IMR-90 (cell line): ENCODE results near the gene CALR3. TPM values are rescaled to one million over a fixed set of nuclear protein-coding genes. Genes with fewer than 3 reads are reported as not detected.

ENCODE experiments used
- ATAC-seq: fragments of 200-7000 bp; cut with Tn5 transposase; 2 replicates; pipeline ENCODE4 v1.9.1; 2020; ENCODE audit warnings: low read depth, mild to moderate bottlenecking, moderate library complexity
- BruUV-seq: library from RNA; stranded (reverse); fragments of 400-500 nt; replicated peaks from 2 replicates; lab custom pipeline; 2021; lab: Mats Ljungman, UMichigan
- CTCF ChIA-PET: fragments of 300-600 bp; formaldehyde crosslinking; extraction: SDS; loops from one replicate; lab custom pipeline; 2021; ENCODE audit warnings: antibody characterized with exemption; lab: Yijun Ruan, JAX
- POLR2A ChIA-PET: fragments of 300-600 bp; sonication (Branson Sonifier 250); formaldehyde crosslinking; loops from one replicate; lab custom pipeline; 2022; ENCODE audit warnings: antibody characterized with exemption; ENCODE audit not compliant: unreplicated experiment; lab: Charles Lee
- DNase-seq: peaks from one replicate; pipeline ENCODE4 v3.0.0; 2013
- H2AFZ ChIP-seq: replicated peaks from 2 replicates; pipeline ENCODE3; 2013; ENCODE audit warnings: low read length, mild to moderate bottlenecking; ENCODE audit not compliant: poor library complexity
- H2AK5ac ChIP-seq: 2 replicates; pipeline ENCODE4 v1.6.1; 2013; ENCODE audit warnings: low read depth, low read length, inconsistent platforms
- H2AK9ac ChIP-seq: replicated peaks from 2 replicates; pipeline ENCODE3; 2013; ENCODE audit warnings: mild to moderate bottlenecking, low read depth, low read length, moderate library complexity; ENCODE audit not compliant: poor library complexity
- H2BK120ac ChIP-seq: 2 replicates; pipeline ENCODE4 v1.6.1; 2013; ENCODE audit warnings: low read depth, low read length, inconsistent platforms
- H2BK15ac ChIP-seq: 3 replicates; pipeline ENCODE4 v1.6.1; 2013; ENCODE audit warnings: low read depth, low read length, inconsistent platforms
- H2BK20ac ChIP-seq: 2 replicates; pipeline ENCODE4 v1.6.1; 2013; ENCODE audit warnings: low read depth, mild to moderate bottlenecking, inconsistent platforms, low read length, moderate library complexity
- H2BK5ac ChIP-seq: 2 replicates; pipeline ENCODE4 v1.6.1; 2013; ENCODE audit warnings: mild to moderate bottlenecking, low read depth, low read length, inconsistent platforms; ENCODE audit not compliant: poor library complexity, severe bottlenecking
- H3K14ac ChIP-seq: replicated peaks from 2 replicates; pipeline ENCODE4 v1.6.1; 2013; ENCODE audit warnings: low read depth, low read length, inconsistent platforms
- H3K18ac ChIP-seq: 2 replicates; pipeline ENCODE4 v1.6.1; 2013; ENCODE audit warnings: low read depth, low read length, control low read depth
- H3K23ac ChIP-seq: 2 replicates; pipeline ENCODE4 v1.6.1; 2013; ENCODE audit warnings: low read depth, low read length, inconsistent platforms
- H3K27ac ChIP-seq: 2 replicates; pipeline ENCODE4 v1.5.1; 2013; ENCODE audit warnings: mild to moderate bottlenecking, control low read depth, low read length; ENCODE audit not compliant: insufficient read depth
- H3K27me3 ChIP-seq: 2 replicates; pipeline ENCODE4 v1.6.1; 2013; ENCODE audit warnings: low read length; ENCODE audit not compliant: control insufficient read depth, insufficient read depth
- H3K36me3 ChIP-seq: 2 replicates; pipeline ENCODE4 v1.6.1; 2013; ENCODE audit warnings: low read length, mixed read lengths; ENCODE audit not compliant: control insufficient read depth, insufficient read depth
- H3K4ac ChIP-seq: 2 replicates; pipeline ENCODE4 v1.6.1; 2013; ENCODE audit warnings: low read depth, low read length, inconsistent platforms
- H3K4me1 ChIP-seq: 2 replicates; pipeline ENCODE4 v1.6.1; 2013; ENCODE audit warnings: low read length, mixed read lengths; ENCODE audit not compliant: control insufficient read depth, insufficient read depth
- H3K4me2 ChIP-seq: 2 replicates; pipeline ENCODE4 v1.6.1; 2013; ENCODE audit warnings: low read depth, mild to moderate bottlenecking, control low read depth, low read length, moderate library complexity
- H3K4me3 ChIP-seq: 2 replicates; pipeline ENCODE4 v1.5.1; 2013; ENCODE audit warnings: low read depth, mild to moderate bottlenecking, control low read depth, low read length, moderate library complexity; ENCODE audit not compliant: insufficient read depth
- H3K56ac ChIP-seq: 2 replicates; pipeline ENCODE4 v1.6.1; 2013; ENCODE audit warnings: low read length, inconsistent platforms; ENCODE audit not compliant: insufficient read depth; ENCODE audit errors: extremely low read depth
- H3K79me1 ChIP-seq, 2 experiments: 2 replicates each; pipeline ENCODE4 v1.6.1; 2013; ENCODE audit warnings: low read length in 2 of 2, inconsistent platforms in 1 of 2, low read depth in 1 of 2
- H3K9ac ChIP-seq: 2 replicates; pipeline ENCODE4 v1.6.1; 2013; ENCODE audit warnings: low read depth, low read length, control low read depth
- H3K9me1 ChIP-seq: 2 replicates; pipeline ENCODE4 v1.6.1; 2013; ENCODE audit warnings: low read length, inconsistent platforms; ENCODE audit not compliant: insufficient read depth
- H3K9me3 ChIP-seq: 2 replicates; pipeline ENCODE4 v1.6.1; 2013; ENCODE audit warnings: low read length; ENCODE audit not compliant: control insufficient read depth, insufficient read depth
- H4K20me1 ChIP-seq: 2 replicates; pipeline ENCODE4 v1.6.1; 2013; ENCODE audit warnings: low read length, inconsistent platforms; ENCODE audit not compliant: insufficient read depth
- H4K5ac ChIP-seq: 2 replicates; pipeline ENCODE4 v1.6.1; 2013; ENCODE audit warnings: mild to moderate bottlenecking, low read depth, low read length, control low read depth
- H4K8ac ChIP-seq, 2 experiments: 2 replicates each; pipeline ENCODE4 v1.6.1; 2013; ENCODE audit warnings: low read depth in 2 of 2, low read length in 2 of 2, control low read depth in 1 of 2, inconsistent platforms in 1 of 2
- H4K91ac ChIP-seq: 2 replicates; pipeline ENCODE4 v1.6.1; 2013; ENCODE audit warnings: low read depth, low read length, inconsistent platforms; ENCODE audit not compliant: insufficient read depth
- BHLHE40 ChIP-seq: fragments of 150-350 bp; IDR thresholded peaks from 2 replicates; pipeline ENCODE4 v1.6.1; 2016; ENCODE audit warnings: mild to moderate bottlenecking, low read depth, low read length
- CEBPB ChIP-seq: IDR thresholded peaks from 2 replicates; pipeline ENCODE4 v1.6.1; 2012; ENCODE audit warnings: low read depth, low read length, improper control_type of control experiment
- CHD1 ChIP-seq: IDR thresholded peaks from 2 replicates; pipeline ENCODE4 v1.6.1; 2012; ENCODE audit warnings: low read depth, low read length, improper control_type of control experiment
- CTCF ChIP-seq: conservative IDR thresholded peaks from 2 replicates; pipeline ENCODE4 v1.5.1; 2012; ENCODE audit warnings: mild to moderate bottlenecking, low read depth, low read length, improper control_type of control experiment
- ELK1 ChIP-seq: fragments of 150-350 bp; IDR thresholded peaks from 2 replicates; pipeline ENCODE4 v1.6.1; 2016; ENCODE audit warnings: low read depth, mild to moderate bottlenecking, low read length, moderate library complexity, borderline replicate concordance
- FOS ChIP-seq: fragments of 150-350 bp; IDR thresholded peaks from 2 replicates; pipeline ENCODE4 v1.6.1; 2016; ENCODE audit warnings: low read depth, low read length
- MAFK ChIP-seq: IDR thresholded peaks from 2 replicates; pipeline ENCODE4 v1.6.1; 2012; ENCODE audit warnings: low read depth, low read length, improper control_type of control experiment
- MAZ ChIP-seq: IDR thresholded peaks from 2 replicates; pipeline ENCODE4 v1.6.1; 2012; ENCODE audit warnings: low read depth, mild to moderate bottlenecking, low read length, improper control_type of control experiment, moderate library complexity, borderline replicate concordance
- MXI1 ChIP-seq: IDR thresholded peaks from 2 replicates; pipeline ENCODE4 v1.6.1; 2012; ENCODE audit warnings: low read depth, mild to moderate bottlenecking, low read length, moderate library complexity, borderline replicate concordance
- NFE2L2 ChIP-seq: fragments of 150-350 bp; IDR thresholded peaks from 2 replicates; pipeline ENCODE4 v1.6.1; 2016; ENCODE audit warnings: low read depth, mild to moderate bottlenecking, low read length
- POLR2A ChIP-seq: IDR thresholded peaks from 2 replicates; pipeline ENCODE4 v1.6.1; 2012; ENCODE audit warnings: mild to moderate bottlenecking, low read depth, low read length
- RAD21 ChIP-seq: IDR thresholded peaks from 2 replicates; pipeline ENCODE4 v1.6.1; 2012; ENCODE audit warnings: low read length, improper control_type of control experiment
- RCOR1 ChIP-seq: IDR thresholded peaks from 2 replicates; pipeline ENCODE4 v1.6.1; 2012; ENCODE audit warnings: mild to moderate bottlenecking, low read length, improper control_type of control experiment; ENCODE audit not compliant: insufficient replicate concordance
- RFX5 ChIP-seq: IDR thresholded peaks from 2 replicates; pipeline ENCODE4 v1.8.0; 2012; ENCODE audit warnings: low read depth, mild to moderate bottlenecking, low read length, moderate library complexity
- SMC3 ChIP-seq: fragments of 150-350 bp; IDR thresholded peaks from 2 replicates; pipeline ENCODE4 v1.6.1; 2016; ENCODE audit warnings: low read depth, mild to moderate bottlenecking, antibody characterized with exemption, low read length, moderate library complexity
- USF2 ChIP-seq: fragments of 150-350 bp; IDR thresholded peaks from 2 replicates; pipeline ENCODE4 v1.6.1; 2017; ENCODE audit warnings: mild to moderate bottlenecking, antibody characterized with exemption, low read length, low read depth
- WGBS, 2 experiments: methylation state at CpG; one replicate each; pipeline versions ENCODE4 v1.1.5 to v1.1.7; 2013; ENCODE audit warnings: missing lambda C conversion rate in 2 of 2; ENCODE audit not compliant: insufficient read length in 1 of 2; ENCODE audit errors: extremely low coverage in 2 of 2; 5-methylcytosine and 5-hydroxymethylcytosine counted together
- dilution Hi-C: fragments of 300-500 bp; cut with HindIII; formaldehyde crosslinking; loops from one replicate; pipeline ENCODE4 v1.14.3; 2018; ENCODE audit warnings: low sequenced_read_pairs; ENCODE audit not compliant: unreplicated experiment
- in situ Hi-C: fragments of 300-500 bp; cut with MboI; formaldehyde crosslinking; loops from 3 replicates; pipeline ENCODE4 v1.14.3; 2019; ENCODE audit warnings: low sequenced_read_pairs, inconsistent platforms, mixed read lengths
- intact Hi-C: fragments of 100-400 bp; cut with micrococcal nuclease; formaldehyde crosslinking; loops from 2 replicates; pipeline ENCODE4 v1.10.0; 2022
- polyA plus RNA-seq, 3 experiments: library from polyadenylated mRNA; depleted of rRNA; stranded (reverse); fragments of >200 nt; gene quantifications; 2 replicates each; pipeline ENCODE4 v1.2.3, GENCODE V29; 2012; ENCODE audit warnings: low replicate concordance in 1 of 3
- total RNA-seq: library from RNA; depleted of rRNA; stranded (reverse); fragments of >200 nt; gene quantifications from 2 replicates; pipeline ENCODE4 v1.2.3, GENCODE V29; 2012

Gene CALR3
- total and polyA plus RNA-seq, 2 of the 4 experiments (the other 2 are of a cell fraction) = not detected

DNA sequence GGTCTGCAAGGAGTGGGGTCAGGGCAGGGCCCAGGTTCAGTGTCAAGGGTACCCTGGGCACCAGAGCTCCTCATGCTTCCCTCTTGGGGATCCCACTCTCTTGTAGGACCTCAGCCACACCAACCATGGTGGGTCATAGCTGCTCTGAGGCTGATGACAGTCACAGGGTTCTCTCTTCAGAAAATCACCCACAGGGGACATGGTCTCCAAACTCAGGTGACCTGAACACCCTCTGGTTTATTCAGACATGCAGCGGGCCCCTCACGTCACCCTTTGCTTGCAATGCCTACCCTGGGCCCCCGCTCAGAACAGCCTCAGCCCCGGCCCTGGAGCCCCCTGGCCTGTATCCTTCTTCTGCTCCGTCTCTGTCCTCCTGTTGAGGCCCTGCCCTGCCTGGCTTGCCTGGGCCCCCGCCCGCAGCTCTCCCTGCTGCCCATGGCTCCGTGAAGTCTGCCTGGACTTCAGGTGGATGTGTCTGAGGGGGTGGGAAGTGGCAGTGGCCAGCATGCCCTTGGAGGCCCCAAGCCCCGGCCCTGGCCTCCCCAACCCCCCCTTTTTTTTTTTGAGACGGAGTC lies 25.8 kb upstream of the CALR3 start:
- Histone ChIP-seq H3K9me1 (no peaks in the 10 kb centered on the region), H2AK5ac (no peak overlapping the region), H3K9ac (no peak overlapping the region), H3K4me2 (no peak overlapping the region), H3K36me3 (peaks cover 85% of the 10 kb centered on the region), H3K27me3 (no peaks in the 10 kb centered on the region), H4K5ac (no peak overlapping the region), H3K9me3 (no peaks in the 10 kb centered on the region), H2BK15ac (no peak overlapping the region), H2BK120ac (no peak overlapping the region), H3K4me3 (no peak overlapping the region), H3K27ac (no peak overlapping the region), H2AK9ac (no peak overlapping the region), H2BK20ac (no peak overlapping the region), H3K4ac (no peak overlapping the region), H3K18ac (no peak overlapping the region), H2BK5ac (no peak overlapping the region), H2AFZ (no peak overlapping the region), H3K14ac (no peak overlapping the region), H3K56ac (no peak overlapping the region), H3K79me1 (peaks cover 3 to 13% of the 10 kb centered on the region in 2 experiments; a peak in 3 of 4 replicates), H4K8ac (no peak overlapping the region), H4K20me1 (peaks cover 7% of the 10 kb centered on the region; the same call in 1 of the 2 replicates), H4K91ac (no peak overlapping the region), H3K23ac (no peak overlapping the region), H3K4me1 (no peaks in the 10 kb centered on the region)
- no peak for ATAC-seq
- ChIA-PET POLR2A (no interaction called here), CTCF (no interaction called here)
- no TSS peak for BruUV-seq
- in situ Hi-C loops = no loop called here
- intact Hi-C loops = no loop called here
- TF ChIP-seq RAD21 = no peak
- TF ChIP-seq CHD1 = no peak
- TF ChIP-seq RFX5 = no peak
- no peak for TF ChIP-seq NFE2L2
- TF ChIP-seq MAFK = no peak
- TF ChIP-seq BHLHE40 = no peak
- TF ChIP-seq CTCF = no peak
- TF ChIP-seq POLR2A = no peak
- TF ChIP-seq USF2 = no peak
- TF ChIP-seq MXI1 = no peak
- no peak for TF ChIP-seq SMC3
- TF ChIP-seq FOS = no peak
- no peak for TF ChIP-seq CEBPB
- TF ChIP-seq ELK1 = no peak
- no peak for TF ChIP-seq MAZ
- no peak for TF ChIP-seq RCOR1
- no peak for DNase-seq
- dilution Hi-C loops = no loop called here
- 100% methylated on average over 1 of the region's 10 CpGs; no CpG with 5 or more reads in 1 of the 2 experiments for WGBS, 2 experiments
